Fibroblast of the aortic adventitia (primary cell): ENCODE measurements around the gene CRIP1. TPM values are rescaled to one million over a fixed set of nuclear protein-coding genes. Genes with fewer than 3 reads are reported as not detected.

Experiments
- DNase-seq: peaks from one replicate; pipeline ENCODE4 v3.0.0-alpha.2; 2010; ENCODE audit warnings: low read depth
- H3K4me3 ChIP-seq: 2 replicates; pipeline ENCODE4 v1.5.1; 2011; ENCODE audit warnings: low read depth, mild to moderate bottlenecking, control low read depth, low read length, moderate library complexity
- total RNA-seq: library from RNA; depleted of rRNA; stranded (reverse); fragments of >200 nt; gene quantifications from 2 replicates; pipeline ENCODE4 v1.2.3, GENCODE V29; 2012; ENCODE audit warnings: low replicate concordance
- TF ChIP-seq, protein P1 (sequence below): IDR thresholded peaks from 2 replicates; pipeline ENCODE4 v1.5.1; 2011; ENCODE audit warnings: mild to moderate bottlenecking, low read length, control low read depth, inconsistent platforms; ENCODE audit not compliant: insufficient read depth

CRIP1 gene
- total RNA-seq, 1 donor, result 9.4 TPM

DNA sequence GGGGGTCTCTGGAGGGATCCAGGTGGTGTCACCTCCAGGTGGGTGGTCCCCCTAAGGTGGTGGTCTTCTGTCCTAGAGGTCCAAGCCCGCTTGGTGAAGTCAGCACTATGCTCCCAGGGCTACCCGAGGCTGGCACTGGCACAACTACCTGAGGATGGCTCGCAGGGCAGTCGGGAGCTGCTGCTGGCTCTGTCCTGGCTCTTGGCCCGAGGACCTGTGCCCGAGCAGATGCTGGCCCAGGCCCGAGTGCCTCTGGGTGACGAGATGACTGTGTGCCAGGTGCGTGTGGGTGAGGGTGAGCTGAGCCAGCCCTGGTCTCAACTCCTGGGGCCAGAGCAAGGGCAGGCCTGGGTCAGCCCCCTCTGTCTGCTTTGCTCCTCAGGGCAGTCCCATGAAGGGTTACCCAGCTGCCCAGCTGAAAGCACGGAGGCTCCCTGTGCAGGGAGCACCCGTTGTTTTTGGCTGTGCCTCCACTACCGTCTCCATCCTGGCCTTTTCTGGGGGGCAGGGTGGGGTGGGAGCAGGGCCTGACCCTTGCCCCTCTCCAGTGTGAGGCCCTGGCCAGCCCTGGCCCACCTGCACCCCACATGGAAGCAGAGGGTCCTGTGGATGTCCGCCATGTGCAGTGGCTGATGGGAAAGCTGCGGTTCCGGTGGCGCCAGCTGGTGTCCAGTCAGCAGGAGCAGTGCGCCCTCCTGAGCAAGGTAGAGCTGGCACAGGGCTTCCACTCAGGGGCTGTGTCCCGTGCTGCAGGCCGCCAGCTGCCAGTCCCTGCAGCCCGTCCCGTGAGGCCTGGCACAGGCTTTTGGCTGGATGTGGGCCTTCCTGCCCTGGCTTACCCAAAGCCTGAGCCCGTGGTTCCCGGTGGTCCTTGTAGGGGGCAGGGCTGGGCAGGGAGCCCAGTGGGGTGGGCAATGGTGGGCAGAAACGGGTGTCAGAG is 5.6 kb downstream of the CRIP1 start:
- no peak overlapping the region for H3K4me3 ChIP-seq
- no peak for DNase-seq
- TF ChIP-seq, protein P1, sequence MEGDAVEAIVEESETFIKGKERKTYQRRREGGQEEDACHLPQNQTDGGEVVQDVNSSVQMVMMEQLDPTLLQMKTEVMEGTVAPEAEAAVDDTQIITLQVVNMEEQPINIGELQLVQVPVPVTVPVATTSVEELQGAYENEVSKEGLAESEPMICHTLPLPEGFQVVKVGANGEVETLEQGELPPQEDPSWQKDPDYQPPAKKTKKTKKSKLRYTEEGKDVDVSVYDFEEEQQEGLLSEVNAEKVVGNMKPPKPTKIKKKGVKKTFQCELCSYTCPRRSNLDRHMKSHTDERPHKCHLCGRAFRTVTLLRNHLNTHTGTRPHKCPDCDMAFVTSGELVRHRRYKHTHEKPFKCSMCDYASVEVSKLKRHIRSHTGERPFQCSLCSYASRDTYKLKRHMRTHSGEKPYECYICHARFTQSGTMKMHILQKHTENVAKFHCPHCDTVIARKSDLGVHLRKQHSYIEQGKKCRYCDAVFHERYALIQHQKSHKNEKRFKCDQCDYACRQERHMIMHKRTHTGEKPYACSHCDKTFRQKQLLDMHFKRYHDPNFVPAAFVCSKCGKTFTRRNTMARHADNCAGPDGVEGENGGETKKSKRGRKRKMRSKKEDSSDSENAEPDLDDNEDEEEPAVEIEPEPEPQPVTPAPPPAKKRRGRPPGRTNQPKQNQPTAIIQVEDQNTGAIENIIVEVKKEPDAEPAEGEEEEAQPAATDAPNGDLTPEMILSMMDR, result no peak

DNA sequence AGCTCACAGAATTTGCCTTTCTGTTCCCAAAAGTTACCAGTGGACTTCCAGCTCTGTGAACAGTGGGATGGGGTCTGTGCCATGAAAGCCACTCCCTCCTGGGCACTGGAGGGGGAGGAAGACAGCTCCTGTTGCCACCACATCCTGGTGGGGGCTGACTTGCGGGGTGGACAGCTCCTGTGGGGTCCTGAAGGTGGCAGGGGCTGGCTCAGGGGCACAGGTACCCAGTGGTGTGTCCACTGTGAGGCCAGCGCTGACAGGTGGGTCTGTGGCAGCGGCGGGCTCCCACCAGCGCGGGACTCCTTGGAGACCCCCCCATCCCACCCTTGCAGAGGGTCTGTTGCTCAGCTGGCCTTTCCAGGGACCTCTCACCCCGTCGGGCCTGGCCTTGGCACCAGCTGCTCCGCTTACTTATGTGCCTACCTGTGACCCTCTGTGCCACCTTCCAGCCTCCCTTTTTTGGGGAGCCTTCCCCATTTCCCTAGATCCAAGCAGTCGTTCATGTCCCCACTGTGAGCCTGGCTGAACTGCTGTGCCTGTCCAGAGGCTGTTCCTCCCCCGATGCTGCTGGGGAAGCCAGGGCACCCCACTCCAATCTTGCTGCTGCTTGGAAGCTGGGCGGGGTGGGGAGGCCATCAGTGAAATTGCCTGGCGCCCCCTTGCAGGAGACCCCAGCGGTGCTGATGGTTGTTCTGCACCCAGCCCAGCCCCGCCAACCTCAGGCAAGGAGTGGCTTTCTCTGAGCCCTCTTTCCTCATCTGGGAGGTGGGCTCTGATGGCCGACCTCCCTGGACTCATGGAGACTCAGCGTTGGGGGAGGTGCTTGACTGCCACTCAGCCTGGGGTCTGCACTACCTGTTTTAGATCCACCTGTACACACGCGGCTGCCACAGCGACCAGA is 6.5 kb downstream of the CRIP1 start:
- DNase-seq, result no peak
- H3K4me3 ChIP-seq, result no peak overlapping the region
- TF ChIP-seq, protein P1, result no peak

DNA sequence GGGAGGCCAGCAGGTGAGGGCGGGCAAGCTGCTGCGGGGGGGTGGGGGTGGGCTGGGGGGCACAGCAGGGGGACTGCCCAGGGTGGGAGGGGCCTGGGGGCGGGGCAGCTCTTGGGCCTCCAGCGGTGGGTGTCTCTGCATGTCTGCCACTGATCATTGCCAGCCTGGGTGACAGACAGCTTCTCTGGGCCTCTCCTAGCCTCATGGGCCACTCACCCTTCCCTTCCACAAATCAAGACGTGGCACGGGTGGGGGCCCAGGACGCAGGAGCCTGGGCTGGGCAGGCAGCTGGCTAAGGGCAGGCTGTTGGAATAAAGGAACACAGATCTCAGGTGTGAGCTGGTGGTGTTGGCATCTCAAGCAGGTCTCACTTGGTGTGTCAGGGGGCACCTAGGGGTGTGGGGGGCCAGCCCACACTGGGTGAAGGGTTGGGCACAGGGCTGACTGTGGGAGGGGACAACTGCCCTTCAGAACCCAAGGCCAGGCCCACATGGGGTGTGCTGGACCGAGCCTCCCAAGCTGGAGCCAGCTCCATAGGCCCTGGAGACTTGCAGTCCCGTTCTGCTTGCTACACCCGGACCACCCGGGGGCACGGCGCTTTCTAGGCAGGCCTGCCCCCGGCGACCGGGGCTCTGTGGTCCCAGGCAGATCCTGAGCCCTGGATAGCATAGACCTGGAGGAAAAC is 7.4 kb downstream of the CRIP1 start:
- TF ChIP-seq, protein P1, result no peak
- no peak for DNase-seq

DNA sequence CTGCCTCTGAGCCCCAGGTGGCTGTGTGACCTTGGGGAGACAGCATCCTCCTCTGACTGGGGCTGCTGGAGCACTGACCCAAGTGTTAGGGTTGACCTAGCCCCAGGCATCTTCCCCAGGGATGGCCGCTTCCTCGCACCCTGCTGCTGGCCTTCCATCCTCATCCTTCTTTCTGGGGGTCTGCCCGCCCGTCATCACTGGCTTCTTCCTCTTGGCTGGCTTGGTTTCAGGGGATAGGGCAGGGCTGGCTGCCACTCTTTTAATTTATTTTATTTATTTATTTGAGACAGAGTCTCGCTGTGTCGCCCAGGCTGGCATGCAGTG is 7.9 kb downstream of the CRIP1 start:
- TF ChIP-seq, protein P1, result no peak
- DNase-seq, result no peak

More for the DNA sequence above, 7.4 kb downstream of the CRIP1 start:
- H3K4me3 ChIP-seq, result no peak overlapping the region

DNA sequence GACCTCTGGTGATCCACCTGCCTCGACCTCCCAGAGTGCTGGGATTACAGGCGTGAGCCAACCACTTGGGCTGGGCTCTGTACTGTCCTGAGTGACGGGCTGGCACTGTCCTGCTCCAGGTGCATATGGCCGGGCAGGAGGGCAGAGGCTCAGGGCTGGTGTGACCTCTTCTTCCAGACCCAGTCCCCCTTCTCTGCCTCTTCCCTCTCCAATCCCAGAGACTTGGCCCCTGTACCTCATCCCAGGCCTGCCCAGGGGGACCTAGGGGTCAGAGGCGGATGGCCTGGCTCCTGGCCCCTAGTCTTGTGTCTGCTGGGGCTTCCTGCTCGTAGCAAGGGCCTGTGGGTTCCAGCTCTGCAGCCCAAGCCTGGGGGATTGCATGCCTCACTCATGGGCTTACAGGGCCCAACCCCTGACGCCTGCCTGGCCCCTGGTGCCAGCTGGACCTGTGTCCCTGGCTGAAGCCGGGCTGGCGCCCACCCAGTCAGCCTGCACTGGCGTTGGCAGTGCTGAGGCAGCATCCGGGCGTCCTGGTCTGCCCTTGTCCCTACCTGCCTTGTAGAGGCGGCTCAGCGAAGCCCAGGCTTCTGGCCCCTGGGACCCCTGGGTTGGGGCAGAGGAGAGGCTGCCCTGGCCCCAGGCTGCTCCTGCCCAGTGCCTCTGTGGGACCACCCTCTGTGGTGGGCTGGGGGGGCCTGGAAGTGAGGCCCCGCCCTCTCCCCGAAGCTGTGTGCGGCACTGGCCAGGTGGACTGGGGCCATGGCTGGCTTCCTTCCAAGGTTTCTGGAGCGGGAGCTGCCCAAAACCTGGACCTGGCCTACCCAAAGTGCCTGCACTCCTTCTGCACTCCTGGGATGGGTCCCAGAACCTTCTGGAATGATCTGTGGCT is 8.7 kb downstream of the CRIP1 start:
- DNase-seq, result no peak
- TF ChIP-seq, protein P1, result no peak

More for the DNA sequence above, 7.9 kb downstream of the CRIP1 start:
- H3K4me3 ChIP-seq, result no peak overlapping the region

More for the DNA sequence above, 8.7 kb downstream of the CRIP1 start:
- no peak overlapping the region for H3K4me3 ChIP-seq
